HEK293 (cell line): ENCODE measurements around the gene DSG3.

Source experiments
- GLIS2 ChIP-seq: fragments of 450-650 bp; formaldehyde crosslinking; IDR thresholded peaks from 2 replicates; pipeline ENCODE4 v1.5.1; 2016; ENCODE audit warnings: missing biosample characterization, missing genetic modification characterization
- HOXD13 ChIP-seq: sonication (generic); formaldehyde crosslinking; IDR thresholded peaks from 2 replicates; pipeline ENCODE4 v1.8.0; 2022; ENCODE audit warnings: missing genetic modification reagents, borderline replicate concordance
- KLF1 ChIP-seq: fragments of 450-650 bp; formaldehyde crosslinking; IDR thresholded peaks from 2 replicates; pipeline ENCODE4 v1.5.1; 2016; ENCODE audit warnings: missing biosample characterization, missing genetic modification characterization
- SP2 ChIP-seq: fragments of 450-650 bp; formaldehyde crosslinking; IDR thresholded peaks from 2 replicates; pipeline ENCODE4 v1.5.1; 2016; ENCODE audit warnings: missing biosample characterization, missing genetic modification characterization
- SP3 ChIP-seq: fragments of 450-650 bp; formaldehyde crosslinking; IDR thresholded peaks from 2 replicates; pipeline ENCODE4 v1.5.1; 2016; ENCODE audit warnings: missing biosample characterization, missing genetic modification characterization
- SP7 ChIP-seq: fragments of 450-650 bp; formaldehyde crosslinking; IDR thresholded peaks from 2 replicates; pipeline ENCODE4 v1.5.1; 2016; ENCODE audit warnings: missing biosample characterization, missing genetic modification characterization
- ZBTB17 ChIP-seq: fragments of 450-650 bp; formaldehyde crosslinking; IDR thresholded peaks from 2 replicates; pipeline ENCODE4 v1.5.1; 2016; ENCODE audit warnings: missing biosample characterization, missing genetic modification characterization
- ZBTB26 ChIP-seq: fragments of 450-650 bp; formaldehyde crosslinking; optimal IDR thresholded peaks from 2 replicates; pipeline ENCODE3; 2016; ENCODE audit warnings: missing biosample characterization, mild to moderate bottlenecking, missing genetic modification characterization
- ZFP37 ChIP-seq: fragments of 450-650 bp; formaldehyde crosslinking; IDR thresholded peaks from 2 replicates; pipeline ENCODE4 v1.5.1; 2016; ENCODE audit warnings: missing biosample characterization, missing genetic modification characterization
- ZIC2 ChIP-seq: fragments of 450-650 bp; formaldehyde crosslinking; IDR thresholded peaks from 2 replicates; pipeline ENCODE4 v1.5.1; 2016; ENCODE audit warnings: missing biosample characterization, missing genetic modification characterization
- ZNF112 ChIP-seq: fragments of 450-650 bp; formaldehyde crosslinking; IDR thresholded peaks from 2 replicates; pipeline ENCODE4 v1.5.0; 2017; ENCODE audit warnings: missing biosample characterization, missing genetic modification characterization
- ZNF2 ChIP-seq: fragments of 450-650 bp; formaldehyde crosslinking; IDR thresholded peaks from 2 replicates; pipeline ENCODE4 v1.5.1; 2016; ENCODE audit warnings: missing biosample characterization, missing genetic modification characterization
- ZNF24 ChIP-seq: fragments of 450-650 bp; formaldehyde crosslinking; IDR thresholded peaks from 2 replicates; pipeline ENCODE4 v1.5.1; 2016; ENCODE audit warnings: missing biosample characterization, missing genetic modification characterization
- ZNF248 ChIP-seq: fragments of 450-650 bp; formaldehyde crosslinking; IDR thresholded peaks from 2 replicates; pipeline ENCODE4 v1.5.1; 2017; ENCODE audit warnings: missing biosample characterization, missing genetic modification characterization
- ZNF302 ChIP-seq: fragments of 450-650 bp; formaldehyde crosslinking; IDR thresholded peaks from 2 replicates; pipeline ENCODE4 v1.5.1; 2016; ENCODE audit warnings: missing biosample characterization, missing genetic modification characterization, low read depth
- ZNF341 ChIP-seq: fragments of 450-650 bp; formaldehyde crosslinking; IDR thresholded peaks from 2 replicates; pipeline ENCODE4; 2016; ENCODE audit warnings: low read depth, missing biosample characterization, missing genetic modification characterization
- ZNF610 ChIP-seq: fragments of 450-650 bp; formaldehyde crosslinking; IDR thresholded peaks from 2 replicates; pipeline ENCODE4 v1.5.1; 2016; ENCODE audit warnings: missing biosample characterization, missing genetic modification characterization, borderline replicate concordance
- ZNF76 ChIP-seq: fragments of 450-650 bp; formaldehyde crosslinking; IDR thresholded peaks from 2 replicates; pipeline ENCODE4; 2016; ENCODE audit warnings: low read depth, missing biosample characterization, missing genetic modification characterization, borderline replicate concordance
- TF ChIP-seq, protein P1 (sequence below): fragments of 450-650 bp; formaldehyde crosslinking; IDR thresholded peaks from 2 replicates; pipeline ENCODE4 v1.5.1; 2016; ENCODE audit warnings: missing biosample characterization, missing genetic modification characterization
- TF ChIP-seq, protein P2 (sequence below): fragments of 450-650 bp; formaldehyde crosslinking; IDR thresholded peaks from 2 replicates; pipeline ENCODE4 v1.5.1; 2016; ENCODE audit warnings: missing biosample characterization, missing genetic modification characterization
- TF ChIP-seq, protein P3 (sequence below): fragments of 450-650 bp; formaldehyde crosslinking; IDR thresholded peaks from 2 replicates; pipeline ENCODE4 v1.5.1; 2017; ENCODE audit warnings: missing biosample characterization, mild to moderate bottlenecking, missing genetic modification characterization, moderate library complexity
- TF ChIP-seq, protein P4 (sequence below): fragments of 450-650 bp; formaldehyde crosslinking; IDR thresholded peaks from 2 replicates; pipeline ENCODE4 v1.5.1; 2016; ENCODE audit warnings: missing biosample characterization, missing genetic modification characterization

The DSG3 gene

DNA sequence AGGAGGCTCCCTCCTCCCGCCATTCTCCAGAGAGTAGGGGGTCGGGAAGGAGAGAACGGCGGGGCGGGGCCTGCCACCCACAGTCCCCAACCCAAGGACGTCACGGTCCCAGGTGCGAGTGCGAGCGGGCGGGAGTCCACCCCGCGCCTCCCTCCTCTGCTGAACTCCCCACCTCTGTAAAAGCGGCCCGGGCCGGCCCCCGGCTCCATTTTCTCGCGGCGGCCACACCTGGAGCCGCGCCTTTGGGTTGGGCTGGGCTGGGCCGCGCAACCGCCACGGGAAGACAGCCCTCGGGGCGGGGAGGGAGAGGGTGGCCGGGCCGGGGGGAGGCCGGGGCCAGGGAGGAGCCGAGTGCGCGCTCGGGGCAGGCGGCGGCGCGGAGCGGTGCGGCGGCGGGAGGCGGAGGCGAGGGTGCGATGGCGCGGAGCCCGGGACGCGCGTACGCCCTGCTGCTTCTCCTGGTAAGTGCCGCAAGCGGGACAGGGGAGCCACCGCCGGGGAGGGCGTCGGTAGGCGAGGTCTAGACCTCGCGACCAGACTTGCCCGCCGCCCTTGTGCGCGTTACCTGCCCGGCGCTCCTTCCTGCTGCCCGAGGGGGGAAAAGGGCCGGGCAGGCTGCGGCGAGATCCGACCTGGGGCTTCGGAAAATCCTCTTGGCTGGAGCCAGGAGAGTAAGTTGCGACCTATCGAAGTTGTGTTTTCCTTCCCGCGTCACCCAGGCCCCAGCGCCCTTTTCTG, 50.5 kb downstream of the DSG3 start, which contains the start of gene DSG2 (continued):
- TF ChIP-seq, protein P1, sequence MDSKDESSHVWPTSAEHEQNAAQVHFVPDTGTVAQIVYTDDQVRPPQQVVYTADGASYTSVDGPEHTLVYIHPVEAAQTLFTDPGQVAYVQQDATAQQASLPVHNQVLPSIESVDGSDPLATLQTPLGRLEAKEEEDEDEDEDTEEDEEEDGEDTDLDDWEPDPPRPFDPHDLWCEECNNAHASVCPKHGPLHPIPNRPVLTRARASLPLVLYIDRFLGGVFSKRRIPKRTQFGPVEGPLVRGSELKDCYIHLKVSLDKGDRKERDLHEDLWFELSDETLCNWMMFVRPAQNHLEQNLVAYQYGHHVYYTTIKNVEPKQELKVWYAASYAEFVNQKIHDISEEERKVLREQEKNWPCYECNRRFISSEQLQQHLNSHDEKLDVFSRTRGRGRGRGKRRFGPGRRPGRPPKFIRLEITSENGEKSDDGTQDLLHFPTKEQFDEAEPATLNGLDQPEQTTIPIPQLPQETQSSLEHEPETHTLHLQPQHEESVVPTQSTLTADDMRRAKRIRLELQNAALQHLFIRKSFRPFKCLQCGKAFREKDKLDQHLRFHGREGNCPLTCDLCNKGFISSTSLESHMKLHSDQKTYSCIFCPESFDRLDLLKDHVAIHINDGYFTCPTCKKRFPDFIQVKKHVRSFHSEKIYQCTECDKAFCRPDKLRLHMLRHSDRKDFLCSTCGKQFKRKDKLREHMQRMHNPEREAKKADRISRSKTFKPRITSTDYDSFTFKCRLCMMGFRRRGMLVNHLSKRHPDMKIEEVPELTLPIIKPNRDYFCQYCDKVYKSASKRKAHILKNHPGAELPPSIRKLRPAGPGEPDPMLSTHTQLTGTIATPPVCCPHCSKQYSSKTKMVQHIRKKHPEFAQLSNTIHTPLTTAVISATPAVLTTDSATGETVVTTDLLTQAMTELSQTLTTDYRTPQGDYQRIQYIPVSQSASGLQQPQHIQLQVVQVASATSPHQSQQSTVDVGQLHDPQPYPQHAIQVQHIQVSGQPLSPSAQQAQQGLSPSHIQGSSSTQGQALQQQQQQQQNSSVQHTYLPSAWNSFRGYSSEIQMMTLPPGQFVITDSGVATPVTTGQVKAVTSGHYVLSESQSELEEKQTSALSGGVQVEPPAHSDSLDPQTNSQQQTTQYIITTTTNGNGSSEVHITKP (tag by site-specific recombination) = 0 out of 2 replicates have a peak, but pooled peaks have one; percentile 36
- peak; percentile 86 for TF ChIP-seq ZBTB26 (tag by site-specific recombination)
- TF ChIP-seq, protein P2, sequence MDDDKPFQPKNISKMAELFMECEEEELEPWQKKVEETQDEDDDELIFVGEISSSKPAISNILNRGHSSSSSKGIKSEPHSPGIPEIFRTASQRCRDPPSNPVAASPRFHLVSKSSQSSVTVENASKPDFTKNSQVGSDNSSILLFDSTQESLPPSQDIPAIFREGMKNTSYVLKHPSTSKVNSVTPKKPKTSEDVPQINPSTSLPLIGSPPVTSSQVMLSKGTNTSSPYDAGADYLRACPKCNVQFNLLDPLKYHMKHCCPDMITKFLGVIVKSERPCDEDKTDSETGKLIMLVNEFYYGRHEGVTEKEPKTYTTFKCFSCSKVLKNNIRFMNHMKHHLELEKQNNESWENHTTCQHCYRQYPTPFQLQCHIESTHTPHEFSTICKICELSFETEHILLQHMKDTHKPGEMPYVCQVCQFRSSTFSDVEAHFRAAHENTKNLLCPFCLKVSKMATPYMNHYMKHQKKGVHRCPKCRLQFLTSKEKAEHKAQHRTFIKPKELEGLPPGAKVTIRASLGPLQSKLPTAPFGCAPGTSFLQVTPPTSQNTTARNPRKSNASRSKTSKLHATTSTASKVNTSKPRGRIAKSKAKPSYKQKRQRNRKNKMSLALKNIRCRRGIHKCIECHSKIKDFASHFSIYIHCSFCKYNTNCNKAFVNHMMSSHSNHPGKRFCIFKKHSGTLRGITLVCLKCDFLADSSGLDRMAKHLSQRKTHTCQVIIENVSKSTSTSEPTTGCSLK (tag by site-specific recombination) = no peak
- TF ChIP-seq ZNF302 (tag by site-specific recombination) = no peak
- TF ChIP-seq HOXD13 (CRISPR knock-in tag) = no peak
- TF ChIP-seq ZNF2 (tag by site-specific recombination) = 0 out of 2 replicates have a peak, but pooled peaks have one; percentile 19
- peak; percentile 57 for TF ChIP-seq SP3 (tag by site-specific recombination)
- peak; percentile 62 for TF ChIP-seq ZNF341 (tag by site-specific recombination)
- TF ChIP-seq ZIC2 = 0 out of 2 replicates have a peak, but pooled peaks have one; percentile 3
- TF ChIP-seq GLIS2 (tag by site-specific recombination) = peak; percentile 83
- TF ChIP-seq SP7 (tag by site-specific recombination) = 0 out of 2 replicates have a peak, but pooled peaks have one; percentile 12
- TF ChIP-seq ZNF24 (tag by site-specific recombination) = no peak
- TF ChIP-seq ZNF76 = peak; percentile 16; the same call in 1 of the 2 replicates
- TF ChIP-seq SP2 (tag by site-specific recombination) = 0 out of 2 replicates have a peak, but pooled peaks have one; percentile 6
- no peak for TF ChIP-seq ZNF248
- peak; percentile 74 for TF ChIP-seq KLF1 (tag by site-specific recombination)
- TF ChIP-seq, protein P3, sequence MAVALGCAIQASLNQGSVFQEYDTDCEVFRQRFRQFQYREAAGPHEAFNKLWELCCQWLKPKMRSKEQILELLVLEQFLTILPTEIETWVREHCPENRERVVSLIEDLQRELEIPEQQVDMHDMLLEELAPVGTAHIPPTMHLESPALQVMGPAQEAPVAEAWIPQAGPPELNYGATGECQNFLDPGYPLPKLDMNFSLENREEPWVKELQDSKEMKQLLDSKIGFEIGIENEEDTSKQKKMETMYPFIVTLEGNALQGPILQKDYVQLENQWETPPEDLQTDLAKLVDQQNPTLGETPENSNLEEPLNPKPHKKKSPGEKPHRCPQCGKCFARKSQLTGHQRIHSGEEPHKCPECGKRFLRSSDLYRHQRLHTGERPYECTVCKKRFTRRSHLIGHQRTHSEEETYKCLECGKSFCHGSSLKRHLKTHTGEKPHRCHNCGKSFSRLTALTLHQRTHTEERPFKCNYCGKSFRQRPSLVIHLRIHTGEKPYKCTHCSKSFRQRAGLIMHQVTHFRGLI = peak; percentile 94
- peak; percentile 43; the same call in 1 of the 2 replicates for TF ChIP-seq ZBTB17
- TF ChIP-seq ZNF610 (tag by site-specific recombination) = 0 out of 2 replicates have a peak, but pooled peaks have one; percentile 52
- peak; percentile 47; the same call in 1 of the 2 replicates for TF ChIP-seq ZFP37 (tag by site-specific recombination)
- no peak for TF ChIP-seq ZNF112 (tag by site-specific recombination)
- TF ChIP-seq, protein P4, sequence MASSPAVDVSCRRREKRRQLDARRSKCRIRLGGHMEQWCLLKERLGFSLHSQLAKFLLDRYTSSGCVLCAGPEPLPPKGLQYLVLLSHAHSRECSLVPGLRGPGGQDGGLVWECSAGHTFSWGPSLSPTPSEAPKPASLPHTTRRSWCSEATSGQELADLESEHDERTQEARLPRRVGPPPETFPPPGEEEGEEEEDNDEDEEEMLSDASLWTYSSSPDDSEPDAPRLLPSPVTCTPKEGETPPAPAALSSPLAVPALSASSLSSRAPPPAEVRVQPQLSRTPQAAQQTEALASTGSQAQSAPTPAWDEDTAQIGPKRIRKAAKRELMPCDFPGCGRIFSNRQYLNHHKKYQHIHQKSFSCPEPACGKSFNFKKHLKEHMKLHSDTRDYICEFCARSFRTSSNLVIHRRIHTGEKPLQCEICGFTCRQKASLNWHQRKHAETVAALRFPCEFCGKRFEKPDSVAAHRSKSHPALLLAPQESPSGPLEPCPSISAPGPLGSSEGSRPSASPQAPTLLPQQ = peak; percentile 41; the same call in 1 of the 2 replicates
